ENCODE data around the gene DOCK3.
"Not testable (repeated sequence)": the region's sequence is repeated elsewhere in the genome, so short reads cannot be mapped to it uniquely, and the experiment has no call there.

Gene DOCK3

DNA sequence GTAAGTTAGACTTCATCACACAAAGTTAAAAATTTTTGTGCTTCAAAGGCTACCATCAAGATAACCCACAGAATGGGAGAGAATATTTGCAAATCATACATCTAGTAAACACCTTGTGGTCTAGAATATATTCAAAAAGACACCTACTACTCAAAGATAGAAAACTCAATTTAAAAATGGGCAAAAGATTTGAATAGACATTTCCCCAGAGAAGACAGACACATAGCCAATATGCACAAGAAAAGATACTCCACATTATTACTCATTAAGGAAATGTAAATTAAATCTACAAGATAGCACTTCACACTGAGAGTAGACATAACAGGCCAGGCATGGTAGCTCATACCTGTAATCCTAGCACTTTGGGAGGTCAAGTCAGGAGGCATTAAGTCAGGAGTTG is 622.6 kb downstream of the DOCK3 start:
- no peak for DNase-seq

DNA sequence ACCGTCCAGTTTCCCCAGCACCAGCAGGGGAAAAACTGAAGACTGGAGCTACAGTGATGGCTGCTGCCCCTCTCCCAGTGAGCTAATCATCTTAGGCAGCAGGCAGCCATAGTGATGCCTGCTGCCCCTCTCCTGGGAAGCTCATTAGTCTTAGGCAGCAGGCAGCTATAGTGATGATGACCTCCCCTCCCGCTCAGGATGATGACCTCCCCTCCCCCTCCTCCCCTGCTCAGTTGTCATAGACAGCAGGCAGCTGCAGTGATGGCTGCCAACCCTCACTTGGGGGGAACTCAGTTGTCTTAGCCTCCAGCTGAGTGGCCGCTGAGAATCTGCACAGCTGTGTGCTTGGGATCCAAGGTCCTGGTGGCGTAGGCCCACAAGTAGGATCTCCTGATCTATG is 629.5 kb downstream of the DOCK3 start:
- DNase-seq = no peak

DNA sequence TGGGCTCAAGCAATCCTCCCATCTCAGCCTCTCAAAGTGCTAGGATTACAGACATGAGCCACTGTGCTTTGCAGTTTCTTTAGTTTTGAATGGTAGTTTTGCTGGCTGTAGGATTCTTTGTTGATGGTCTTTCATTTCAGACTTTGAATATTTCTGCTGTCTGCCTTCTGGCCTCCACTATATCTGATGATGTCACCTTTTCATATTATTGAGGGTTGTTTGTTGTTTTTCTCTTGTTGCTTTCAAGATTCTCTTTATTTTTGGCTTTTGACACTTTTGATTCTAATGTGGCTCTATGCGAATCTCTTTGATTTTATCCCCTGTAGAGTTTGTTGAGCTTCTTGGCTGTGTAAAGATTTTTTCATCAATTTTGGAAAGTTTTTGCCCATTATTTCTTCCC is 631.4 kb downstream of the DOCK3 start:
- no peak for DNase-seq

DNA sequence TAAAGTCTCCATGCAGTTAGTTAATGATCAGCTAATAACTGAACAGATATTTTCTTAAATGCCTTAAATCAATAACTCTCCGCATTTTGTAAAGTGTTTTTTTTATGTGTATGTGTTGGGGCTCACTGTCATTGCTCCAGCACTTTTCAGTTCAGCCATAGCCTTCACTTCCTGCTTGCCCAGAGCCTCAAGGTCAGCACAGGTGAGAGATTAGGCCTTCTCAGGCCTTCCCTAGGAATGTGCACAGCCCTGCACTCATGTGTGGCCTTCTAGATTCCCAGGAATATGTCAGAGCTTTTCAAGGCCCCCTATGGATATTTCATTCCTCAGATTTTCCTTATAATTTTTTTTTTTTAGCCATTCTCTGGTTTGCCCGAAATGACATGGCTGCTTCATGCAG is 632.7 kb downstream of the DOCK3 start:
- DNase-seq = no peak

DNA sequence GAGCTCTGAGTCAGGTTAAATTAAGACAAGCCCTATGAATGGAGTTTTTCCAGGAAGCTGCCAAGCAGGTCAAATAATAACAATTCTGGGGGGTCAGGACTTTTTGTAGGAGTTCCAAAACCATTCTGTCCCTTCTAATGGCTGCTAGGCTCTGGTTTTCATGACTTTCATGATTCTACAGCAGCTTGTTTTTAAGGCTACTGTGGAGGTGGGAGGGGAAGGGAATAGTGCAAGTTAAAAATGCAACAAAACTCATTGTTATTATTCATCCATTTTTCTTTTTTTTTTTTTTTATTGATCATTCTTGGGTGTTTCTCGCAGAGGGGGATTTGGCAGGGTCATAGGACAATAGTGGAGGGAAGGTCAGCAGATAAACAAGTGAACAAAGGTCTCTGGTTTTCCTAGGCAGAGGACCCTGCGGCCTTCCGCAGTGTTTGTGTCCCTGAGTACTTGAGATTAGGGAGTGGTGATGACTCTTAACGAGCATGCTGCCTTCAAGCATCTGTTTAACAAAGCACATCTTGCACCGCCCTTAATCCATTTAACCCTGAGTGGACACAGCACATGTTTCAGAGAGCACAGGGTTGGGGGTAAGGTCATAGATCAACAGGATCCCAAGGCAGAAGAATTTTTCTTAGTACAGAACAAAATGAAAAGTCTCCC is 633.3 kb downstream of the DOCK3 start:
- DNase-seq = not testable (repeated sequence)

- DNase-seq = no peak
Measured at GRCh38 chr3:51311055-51311454, 636.3 kb downstream of the DOCK3 start.

DNA sequence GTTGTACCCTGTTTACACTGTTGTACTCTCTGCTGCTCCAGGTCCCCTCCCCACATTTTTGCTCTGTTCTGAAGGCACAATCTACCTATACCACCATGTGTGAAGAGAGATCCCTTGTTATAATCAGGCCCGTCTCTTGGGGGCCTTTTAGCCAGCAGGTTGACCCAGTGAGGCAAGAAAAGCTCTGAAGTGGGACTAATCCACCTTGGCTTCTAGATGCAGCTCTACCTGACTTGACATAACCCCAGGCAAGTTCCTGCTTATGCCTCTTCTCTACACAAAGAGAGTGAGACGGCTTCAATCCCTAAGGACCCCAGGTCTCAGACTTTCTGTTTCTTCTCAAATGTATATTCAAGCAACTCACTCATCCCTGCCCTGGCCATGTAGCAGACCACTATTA is 653.5 kb downstream of the DOCK3 start:
- DNase-seq = no peak

GRCh38 chr3:51330046-51330445 is 655.3 kb downstream of the DOCK3 start:
- DNase-seq = no peak

DNA sequence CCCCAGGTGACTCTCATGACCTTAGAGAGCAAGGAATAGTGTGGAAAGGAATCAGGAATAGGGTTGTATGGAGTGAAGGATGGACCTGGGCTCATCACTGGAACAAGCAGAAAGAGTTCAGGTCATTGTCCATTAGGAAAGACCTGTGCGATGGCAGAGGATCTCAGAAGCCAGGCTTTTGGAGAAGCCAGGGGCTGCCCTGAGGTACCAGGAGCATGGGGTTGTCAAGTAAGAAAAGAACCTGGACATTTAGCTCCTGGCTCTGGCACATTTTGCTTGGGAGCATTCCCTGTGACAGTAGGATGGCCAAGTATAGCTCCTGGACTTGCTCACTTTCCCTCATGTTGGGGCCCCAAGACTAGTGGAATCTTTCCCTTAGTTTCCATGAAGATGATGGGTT is 657.4 kb downstream of the DOCK3 start:
- no peak for DNase-seq

DNA sequence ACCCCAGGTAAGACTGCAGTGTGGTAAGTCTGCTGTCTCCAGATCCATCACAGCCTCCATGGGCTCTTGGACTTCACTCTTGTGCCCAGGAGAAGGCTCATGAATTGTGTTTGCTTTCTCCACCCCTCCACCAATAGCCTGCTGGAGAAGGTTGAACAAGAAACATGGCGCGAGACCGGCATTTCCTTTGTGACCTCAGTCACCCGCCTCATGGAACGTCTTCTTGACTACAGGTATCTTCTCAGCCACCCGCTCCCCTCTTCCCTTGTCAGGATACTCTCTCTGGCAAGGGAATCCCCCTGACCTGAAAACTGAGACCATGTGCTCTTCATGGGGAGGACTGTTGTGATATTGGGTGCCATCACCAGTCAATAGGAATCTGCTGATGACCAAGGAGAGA is 658.3 kb downstream of the DOCK3 start:
- DNase-seq = no peak

- no peak for DNase-seq
Measured at GRCh38 chr3:51336261-51336660, 661.5 kb downstream of the DOCK3 start.

DNA sequence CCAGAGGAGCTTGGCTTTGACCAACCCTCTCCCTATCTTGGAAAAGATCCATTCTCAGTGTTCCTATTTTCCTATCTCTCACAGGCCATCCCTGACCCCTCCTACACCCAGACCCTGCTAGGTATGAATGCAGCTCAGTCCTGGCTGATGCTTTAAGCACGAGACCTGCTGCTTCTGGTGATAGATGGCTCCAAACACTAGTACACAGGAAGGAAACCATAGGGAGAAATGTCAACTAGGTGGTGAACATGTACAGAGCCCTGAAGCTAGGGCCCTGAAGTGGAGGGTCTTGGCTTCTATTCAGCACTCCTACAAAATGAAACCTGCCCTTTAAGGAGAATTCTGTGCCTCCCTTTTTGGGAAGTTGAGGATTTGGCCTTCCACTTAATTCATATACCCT is 662.9 kb downstream of the DOCK3 start:
- no peak for DNase-seq

DNA sequence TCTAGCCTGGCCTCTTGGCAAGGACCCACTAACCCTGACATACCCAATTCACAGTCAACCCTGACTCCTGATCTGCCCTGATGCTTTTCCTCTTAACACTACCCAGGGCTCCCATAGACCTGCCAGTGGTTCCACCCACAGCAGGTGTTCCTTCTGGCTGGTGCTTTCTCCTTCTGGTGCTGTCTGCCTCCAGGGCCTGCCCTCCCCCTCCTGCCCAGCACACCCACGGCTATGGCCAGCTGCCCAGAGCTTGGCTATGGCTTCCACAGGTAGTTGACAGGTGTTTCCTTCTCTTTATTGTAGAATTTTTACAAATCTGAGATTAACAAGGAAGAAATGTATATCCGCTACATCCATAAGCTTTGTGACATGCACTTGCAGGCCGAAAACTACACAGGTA is 663.9 kb downstream of the DOCK3 start:
- no peak for DNase-seq

- DNase-seq = peak in 8 of 56 donors; percentile 13 to 55 (median 26)
Measured at GRCh38 chr3:51340013-51340829, 665.5 kb downstream of the DOCK3 start.

DNA sequence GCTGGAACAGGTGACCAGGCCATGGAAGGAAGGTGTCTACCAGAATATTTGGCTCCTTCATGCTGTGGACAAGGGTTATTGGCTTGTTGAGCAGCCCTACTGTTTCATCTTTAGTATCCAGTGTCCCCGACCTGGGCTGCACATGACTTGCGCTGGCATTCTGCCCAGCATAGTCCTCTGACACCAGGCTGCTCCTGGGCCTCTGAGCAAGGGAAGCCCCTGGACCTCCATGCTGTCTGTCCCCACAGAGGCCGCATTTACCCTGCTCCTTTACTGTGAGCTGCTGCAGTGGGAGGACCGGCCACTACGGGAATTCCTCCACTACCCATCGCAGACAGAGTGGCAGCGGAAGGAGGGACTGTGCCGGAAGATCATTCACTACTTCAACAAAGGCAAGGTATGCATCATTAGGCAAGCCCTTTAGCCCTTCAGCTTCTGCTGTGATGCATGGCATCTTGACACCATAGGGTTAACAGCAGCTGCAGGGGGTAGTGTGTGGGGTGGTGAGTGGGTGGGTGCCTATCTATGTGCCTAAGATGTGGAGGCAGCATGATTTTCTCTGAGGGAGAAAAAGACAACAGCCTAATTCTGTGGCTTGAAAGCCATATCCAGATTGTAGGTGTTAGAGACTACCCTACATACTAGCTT is 666.4 kb downstream of the DOCK3 start:
- no peak for DNase-seq

GRCh38 chr3:51343918-51344687 is 669.4 kb downstream of the DOCK3 start:
- peak in 2 of 56 donors; percentile 14 to 23 for DNase-seq

- DNase-seq = peak in 4 of 56 donors; percentile 3 to 52 (median 32)
Measured at GRCh38 chr3:51350751-51351150, 676.0 kb downstream of the DOCK3 start.

GRCh38 chr3:51353131-51353530 is 678.4 kb downstream of the DOCK3 start:
- no peak for DNase-seq

- DNase-seq = no peak
Measured at GRCh38 chr3:51353691-51354090, 679.0 kb downstream of the DOCK3 start.

DNA sequence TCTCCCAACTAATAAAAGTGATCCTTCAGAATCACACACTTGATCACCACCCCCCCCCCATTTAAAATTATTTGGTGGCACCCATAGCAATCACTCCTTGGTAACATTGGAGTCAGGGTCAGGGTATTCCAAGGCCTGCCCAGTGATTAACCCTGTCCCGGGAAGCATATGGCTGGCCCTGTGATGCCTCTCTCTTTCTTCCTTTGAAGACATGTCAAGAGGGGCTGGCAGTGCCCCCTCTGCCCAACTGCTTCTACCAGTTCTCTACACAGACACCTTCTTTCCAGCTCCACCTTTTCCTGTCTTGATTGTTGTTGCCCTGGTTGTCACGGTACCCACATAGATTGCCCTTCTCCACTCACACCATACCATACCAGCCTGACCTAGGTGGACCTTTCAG is 679.4 kb downstream of the DOCK3 start:
- DNase-seq = no peak

GRCh38 chr3:51354731-51355615 is 680.2 kb downstream of the DOCK3 start:
- peak in 1 of 56 donors; percentile 2 for DNase-seq

All from amygdala (tissue), 56 donors.